Measurements from ENCODE around the gene PDIA6.
"Not testable (repeated sequence)": the region's sequence is repeated elsewhere in the genome, so short reads cannot be mapped to it uniquely, and the experiment has no call there.

Gene PDIA6

GRCh38 chr2:10810202-10811161 lies 2.1 kb downstream of the PDIA6 start:
- no peak for DNase-seq (ENCODE audit: low read depth)

- no peak for DNase-seq (ENCODE audit: low read depth)
These were observed 6.0 kb downstream of the PDIA6 start for GRCh38 chr2:10806543-10806942.

GRCh38 chr2:10805990-10806389 lies 6.6 kb downstream of the PDIA6 start:
- not testable (repeated sequence) for DNase-seq (ENCODE audit: low read depth)

- no peak for DNase-seq (ENCODE audit: low read depth)
These were observed 9.9 kb downstream of the PDIA6 start for GRCh38 chr2:10802657-10803056.

GRCh38 chr2:10800163-10800562 lies 12.4 kb downstream of the PDIA6 start:
- no peak for DNase-seq (ENCODE audit: low read depth)

GRCh38 chr2:10798783-10799182 lies 13.8 kb downstream of the PDIA6 start:
- DNase-seq (ENCODE audit: low read depth): no peak

- no peak for DNase-seq (ENCODE audit: low read depth)
These were observed 15.9 kb downstream of the PDIA6 start for GRCh38 chr2:10796703-10797102.

GRCh38 chr2:10795508-10796046 lies 17.0 kb downstream of the PDIA6 start:
- DNase-seq (ENCODE audit: low read depth): no peak

- DNase-seq (ENCODE audit: low read depth): no peak
These were observed 17.7 kb downstream of the PDIA6 start for GRCh38 chr2:10794876-10795275.

GRCh38 chr2:10793816-10794215 lies 18.8 kb downstream of the PDIA6 start:
- no peak for DNase-seq (ENCODE audit: low read depth)

- no peak for DNase-seq (ENCODE audit: low read depth)
These were observed 19.8 kb downstream of the PDIA6 start for GRCh38 chr2:10792660-10793400.

GRCh38 chr2:10792001-10792634 lies 20.5 kb downstream of the PDIA6 start:
- DNase-seq (ENCODE audit: low read depth): no peak

- no peak for DNase-seq (ENCODE audit: low read depth)
These were observed 22.2 kb downstream of the PDIA6 start for GRCh38 chr2:10790228-10790973.

GRCh38 chr2:10788855-10789254 lies 23.7 kb downstream of the PDIA6 start:
- DNase-seq (ENCODE audit: low read depth): no peak

GRCh38 chr2:10787176-10787968 lies 25.2 kb downstream of the PDIA6 start:
- DNase-seq (ENCODE audit: low read depth): no peak

- no peak for DNase-seq (ENCODE audit: low read depth)
These were observed 26.2 kb downstream of the PDIA6 start for GRCh38 chr2:10786240-10786982.

GRCh38 chr2:10785260-10785659 lies 27.3 kb downstream of the PDIA6 start:
- DNase-seq (ENCODE audit: low read depth): no peak

GRCh38 chr2:10784719-10785118 lies 27.9 kb downstream of the PDIA6 start:
- DNase-seq (ENCODE audit: low read depth): no peak

- DNase-seq (ENCODE audit: low read depth): no peak
These were observed 29.2 kb downstream of the PDIA6 start for GRCh38 chr2:10783421-10783820.

- DNase-seq (ENCODE audit: low read depth): no peak
These were observed 30.8 kb downstream of the PDIA6 start for GRCh38 chr2:10781746-10782145.
